ENCODE results near the gene DENND1A.

DNA sequence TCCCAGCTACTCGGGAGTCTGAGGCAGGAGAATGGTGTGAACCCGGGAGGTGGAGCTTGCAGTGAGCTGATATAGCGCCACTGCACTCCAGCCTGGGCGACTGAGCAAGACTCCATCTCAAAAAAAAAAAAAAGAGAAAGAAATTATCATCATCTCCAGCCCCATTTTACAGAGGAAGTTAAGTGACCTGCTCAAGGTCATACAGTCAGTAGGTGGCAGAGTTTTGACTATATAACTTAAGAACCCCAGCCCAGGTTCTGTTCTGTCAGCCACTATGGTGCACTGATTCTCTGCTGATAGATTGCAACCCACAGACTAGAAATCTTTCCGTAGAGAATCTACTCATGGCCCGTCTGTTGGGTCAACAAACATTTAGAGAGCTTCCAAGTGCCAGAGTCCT lies 25.7 kb upstream of the DENND1A start:
- TF ChIP-seq, protein P1, sequence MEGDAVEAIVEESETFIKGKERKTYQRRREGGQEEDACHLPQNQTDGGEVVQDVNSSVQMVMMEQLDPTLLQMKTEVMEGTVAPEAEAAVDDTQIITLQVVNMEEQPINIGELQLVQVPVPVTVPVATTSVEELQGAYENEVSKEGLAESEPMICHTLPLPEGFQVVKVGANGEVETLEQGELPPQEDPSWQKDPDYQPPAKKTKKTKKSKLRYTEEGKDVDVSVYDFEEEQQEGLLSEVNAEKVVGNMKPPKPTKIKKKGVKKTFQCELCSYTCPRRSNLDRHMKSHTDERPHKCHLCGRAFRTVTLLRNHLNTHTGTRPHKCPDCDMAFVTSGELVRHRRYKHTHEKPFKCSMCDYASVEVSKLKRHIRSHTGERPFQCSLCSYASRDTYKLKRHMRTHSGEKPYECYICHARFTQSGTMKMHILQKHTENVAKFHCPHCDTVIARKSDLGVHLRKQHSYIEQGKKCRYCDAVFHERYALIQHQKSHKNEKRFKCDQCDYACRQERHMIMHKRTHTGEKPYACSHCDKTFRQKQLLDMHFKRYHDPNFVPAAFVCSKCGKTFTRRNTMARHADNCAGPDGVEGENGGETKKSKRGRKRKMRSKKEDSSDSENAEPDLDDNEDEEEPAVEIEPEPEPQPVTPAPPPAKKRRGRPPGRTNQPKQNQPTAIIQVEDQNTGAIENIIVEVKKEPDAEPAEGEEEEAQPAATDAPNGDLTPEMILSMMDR (IDR thresholded peaks at IDR 0.05), result no peak
- TF ChIP-seq POLR2AphosphoS5 (IDR thresholded peaks at IDR 0.05), result no peak
